NOMO-1 treated with DMSO at 0.1 percent for 48 hours (cell line): ENCODE results near the gene SF1.

Experiments
- DNase-seq: peaks from one replicate; lab custom pipeline; 2025; ENCODE audit not compliant: unreplicated experiment; lab: John Stamatoyannopoulos, UW

Gene SF1

DNA sequence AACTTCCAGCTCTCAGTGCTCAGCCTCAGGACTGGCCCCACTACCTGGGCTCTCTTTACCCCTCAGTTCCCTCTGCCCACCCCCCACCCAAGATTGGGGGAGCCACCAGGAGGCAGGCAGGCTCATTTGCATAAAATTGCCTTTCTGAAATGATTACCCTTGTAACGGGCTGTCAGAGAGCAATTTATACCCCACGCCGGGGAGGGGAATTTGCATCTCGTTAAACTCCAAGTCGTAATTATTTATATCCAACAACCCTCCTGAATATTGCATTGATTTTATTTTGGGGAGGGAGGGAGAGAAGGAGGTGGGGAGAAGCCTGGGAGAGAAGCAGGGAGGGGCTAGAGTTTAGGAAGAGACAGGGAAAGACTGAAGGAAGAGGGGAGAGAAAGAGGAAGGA is 63.7 kb downstream of the SF1 start:
- no peak for DNase-seq
